ENCODE results near the gene PROZ. TPM values are rescaled to one million over a fixed set of nuclear protein-coding genes. Genes with fewer than 3 reads are reported as not detected.
"Not testable (repeated sequence)": the region's sequence is repeated elsewhere in the genome, so short reads cannot be mapped to it uniquely, and the experiment has no call there.

Gene PROZ, protein sequence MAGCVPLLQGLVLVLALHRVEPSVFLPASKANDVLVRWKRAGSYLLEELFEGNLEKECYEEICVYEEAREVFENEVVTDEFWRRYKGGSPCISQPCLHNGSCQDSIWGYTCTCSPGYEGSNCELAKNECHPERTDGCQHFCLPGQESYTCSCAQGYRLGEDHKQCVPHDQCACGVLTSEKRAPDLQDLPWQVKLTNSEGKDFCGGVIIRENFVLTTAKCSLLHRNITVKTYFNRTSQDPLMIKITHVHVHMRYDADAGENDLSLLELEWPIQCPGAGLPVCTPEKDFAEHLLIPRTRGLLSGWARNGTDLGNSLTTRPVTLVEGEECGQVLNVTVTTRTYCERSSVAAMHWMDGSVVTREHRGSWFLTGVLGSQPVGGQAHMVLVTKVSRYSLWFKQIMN
- polyA plus RNA-seq (ENCODE audit: insufficient read length in 3 of 3) = 1 to 10 TPM; 2.9 to 4.8 (median 3.5) TPM
- long read RNA-seq, donor 1, partial matches to known transcripts = 0 of 1 reads
- long read RNA-seq, donor 1, other reads (novel, unspliced or antisense) = 0 of 1 reads
- long read RNA-seq, donor 2, partial matches to known transcripts = 20 of 22 reads
- long read RNA-seq, donor 2, other reads (novel, unspliced or antisense) = 0 of 22 reads
- long read RNA-seq, donor 3 = 0 reads
- long read RNA-seq, donor 4 = 0 reads
- long read RNA-seq, donor 5 = 0 reads
- long read RNA-seq, donor 6, partial matches to known transcripts = 0 of 1 reads
- long read RNA-seq, donor 6, other reads (novel, unspliced or antisense) = 0 of 1 reads
- long read RNA-seq, donor 7, partial matches to known transcripts = 0 of 1 reads
- long read RNA-seq, donor 7, other reads (novel, unspliced or antisense) = 0 of 1 reads
- long read RNA-seq, donor 8 = 0 reads
- long read RNA-seq, donor 9 = 0 reads
- long read RNA-seq, donor 10, partial matches to known transcripts = 0 of 1 reads
- long read RNA-seq, donor 10, other reads (novel, unspliced or antisense) = 0 of 1 reads
- long read RNA-seq, donor 11 = 0 reads
- long read RNA-seq, donor 12 = 0 reads
- long read RNA-seq, donor 13 = 0 reads
- long read RNA-seq, donor 14 = 0 reads
- long read RNA-seq, donor 15 = 0 reads
- long read RNA-seq, donor 16 = 0 reads

GRCh38 chr13:113157929-113158747 lies at the start of gene PROZ:
Gene PROZ (plus strand): TSS chr13:113158648. CDS start chr13:113158661, 13 bp downstream.
- DNase-seq = no peak

DNA sequence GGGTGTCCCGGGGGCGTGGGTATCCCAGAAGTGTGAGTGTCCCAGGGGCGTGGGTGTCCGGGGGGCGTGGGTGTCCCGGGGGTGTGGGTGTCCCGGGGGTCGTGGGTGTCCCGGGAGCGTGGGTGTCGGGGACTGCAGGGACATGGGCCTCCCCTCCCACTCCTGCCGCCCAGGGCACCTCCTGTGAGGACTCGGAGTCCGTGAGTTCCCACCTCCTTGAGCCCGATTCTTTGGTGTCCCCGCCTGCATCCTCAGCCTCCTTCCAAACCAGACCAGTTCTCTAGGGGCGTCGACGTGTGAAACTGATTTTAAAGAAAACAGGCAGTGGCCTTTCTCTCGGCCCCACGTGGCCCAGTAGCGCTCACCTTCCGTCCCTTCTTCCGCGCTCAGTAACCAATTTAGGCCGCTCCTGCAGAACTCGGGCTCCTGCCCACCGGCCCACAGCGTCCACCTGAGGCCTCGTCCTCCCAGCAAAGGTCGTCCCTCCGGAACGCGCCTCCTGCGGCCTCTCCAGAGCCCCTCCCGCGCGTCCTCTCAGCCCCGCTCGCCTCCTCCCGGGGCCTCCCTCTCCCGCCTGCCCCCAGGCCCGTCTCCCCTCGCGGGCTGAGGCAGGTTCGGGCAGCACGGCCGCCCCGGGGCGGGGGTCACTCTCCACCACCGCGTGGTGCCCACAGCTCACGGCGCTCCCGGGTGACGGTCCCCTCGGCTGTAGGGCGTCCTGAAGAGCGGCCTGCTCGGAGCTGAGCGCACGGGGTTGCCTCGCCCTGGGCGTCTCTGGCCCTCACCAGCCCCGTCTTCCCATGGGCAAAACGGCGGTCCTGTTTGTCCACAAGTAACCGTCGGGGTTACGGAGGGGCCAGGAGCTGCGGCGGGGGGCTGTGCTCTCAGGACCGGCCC lies 49.0 kb upstream of the PROZ start:
- no peak for DNase-seq

DNA sequence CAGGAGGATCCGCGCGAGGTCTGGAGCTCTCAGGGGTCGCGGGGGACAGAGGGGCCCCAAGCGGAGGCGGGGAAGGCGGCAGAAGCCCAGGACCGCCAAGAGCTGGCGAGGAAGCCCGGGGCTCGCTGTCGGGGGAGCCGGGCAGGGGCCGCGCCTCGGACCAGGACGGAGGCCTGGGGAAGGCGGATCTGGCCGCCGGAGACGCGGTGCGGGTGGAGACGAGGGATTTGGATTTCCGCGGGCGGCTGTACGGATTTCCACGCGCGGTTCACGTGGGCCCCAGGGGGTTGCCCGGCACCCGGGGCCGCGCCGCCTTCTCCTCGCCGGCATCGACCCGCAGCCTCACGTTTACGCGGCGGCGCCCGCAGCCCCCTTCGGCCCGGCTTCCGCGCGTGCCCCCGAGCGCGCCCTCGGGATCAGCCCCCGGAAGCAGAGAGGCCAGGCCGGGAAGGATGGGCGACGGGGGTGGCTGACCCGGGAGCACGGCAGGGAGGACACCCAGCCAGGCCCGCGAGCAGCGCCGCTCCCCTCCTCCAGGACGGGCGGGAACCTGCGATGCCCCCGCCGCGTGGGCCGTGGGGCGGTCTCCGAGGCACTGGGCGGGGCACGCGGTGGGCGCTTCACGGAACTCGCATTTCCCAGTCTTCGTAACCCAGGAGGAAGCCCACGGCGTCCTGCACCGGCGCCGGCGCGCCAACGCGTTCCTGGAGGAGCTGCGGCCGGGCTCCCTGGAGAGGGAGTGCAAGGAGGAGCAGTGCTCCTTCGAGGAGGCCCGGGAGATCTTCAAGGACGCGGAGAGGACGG lies 48.2 kb upstream of the PROZ start:
- no peak for DNase-seq

- DNase-seq = no peak
Measured at GRCh38 chr13:113110852-113111315, 47.6 kb upstream of the PROZ start.

DNA sequence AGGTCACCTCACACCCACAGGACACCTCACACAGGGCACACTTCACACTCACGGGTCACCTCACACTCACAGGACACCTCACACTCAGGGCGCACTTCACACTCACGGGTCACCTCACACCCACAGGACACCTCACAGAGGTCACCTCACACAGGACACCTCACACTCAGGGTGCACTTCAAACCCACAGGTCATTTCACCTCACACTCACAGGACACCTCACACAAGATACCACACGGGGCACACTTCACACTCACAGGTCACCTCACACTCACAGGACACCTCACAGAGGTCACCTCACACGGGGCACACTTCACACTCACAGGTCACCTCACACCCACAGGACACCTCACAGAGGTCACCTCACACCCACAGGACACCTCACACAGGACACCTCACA lies 46.6 kb upstream of the PROZ start:
- DNase-seq = not testable (repeated sequence)

DNA sequence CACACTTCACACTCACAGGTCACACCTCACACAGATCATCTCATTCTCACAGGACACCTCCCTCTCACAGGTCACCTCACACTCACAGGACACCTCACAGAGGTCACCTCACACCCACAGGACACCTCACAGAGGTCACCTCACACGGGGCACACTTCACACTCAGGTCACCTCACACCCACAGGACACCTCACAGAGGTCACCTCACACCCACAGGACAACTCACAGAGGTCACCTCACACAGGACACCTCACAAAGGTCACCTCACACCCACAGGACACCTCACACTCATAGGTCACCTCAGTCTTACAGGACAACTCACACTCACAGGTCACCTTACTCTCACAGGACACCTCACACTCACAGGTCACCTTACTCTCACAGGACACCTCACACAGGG lies 46.0 kb upstream of the PROZ start:
- not testable (repeated sequence) for DNase-seq

DNA sequence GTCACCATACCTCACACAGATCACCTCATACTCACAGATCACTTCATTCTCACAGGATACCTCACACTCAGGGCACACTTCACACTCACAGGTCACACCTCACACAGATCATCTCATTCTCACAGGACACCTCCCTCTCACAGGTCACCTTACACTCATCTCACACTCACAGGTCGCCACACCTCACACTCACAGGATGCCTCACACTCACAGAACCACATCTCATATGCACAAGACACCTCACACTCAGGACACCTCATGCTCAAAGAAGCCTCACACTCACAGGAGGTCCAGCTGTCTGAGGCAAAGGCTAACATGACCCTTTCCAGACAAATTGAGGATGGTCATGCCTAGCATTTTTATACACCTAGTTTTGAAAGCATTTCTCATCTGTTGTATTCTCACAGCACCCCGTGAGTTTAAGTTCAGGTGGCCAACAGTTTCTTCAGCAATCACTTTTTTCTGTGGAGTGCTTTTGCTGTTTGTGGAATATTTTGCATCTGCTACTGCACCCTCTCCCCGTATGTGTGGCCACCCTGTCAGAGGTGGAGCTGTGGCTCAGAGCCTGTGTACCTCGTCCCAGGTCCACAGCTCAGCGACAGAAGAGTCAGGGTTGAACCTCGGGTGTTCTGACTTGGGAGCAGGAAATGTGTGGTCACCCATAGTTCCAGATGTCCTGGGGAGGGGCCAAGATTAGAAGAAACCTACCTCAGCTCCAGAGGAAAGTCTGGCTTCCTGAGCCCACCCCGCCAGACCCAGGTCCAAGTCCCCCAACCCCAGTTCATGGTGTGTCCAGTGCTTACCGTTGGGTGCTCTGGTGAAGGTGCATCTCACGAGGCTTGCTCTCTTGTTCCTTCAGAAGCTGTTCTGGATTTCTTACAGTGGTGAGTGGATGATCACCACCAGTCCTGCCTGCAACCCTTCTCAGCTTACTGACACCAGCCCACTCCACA lies 45.3 kb upstream of the PROZ start:
- DNase-seq = no peak

GRCh38 chr13:113113846-113114271 lies 44.6 kb upstream of the PROZ start:
- no peak for DNase-seq

GRCh38 chr13:113114511-113115362 lies 43.7 kb upstream of the PROZ start:
- no peak for DNase-seq

DNA sequence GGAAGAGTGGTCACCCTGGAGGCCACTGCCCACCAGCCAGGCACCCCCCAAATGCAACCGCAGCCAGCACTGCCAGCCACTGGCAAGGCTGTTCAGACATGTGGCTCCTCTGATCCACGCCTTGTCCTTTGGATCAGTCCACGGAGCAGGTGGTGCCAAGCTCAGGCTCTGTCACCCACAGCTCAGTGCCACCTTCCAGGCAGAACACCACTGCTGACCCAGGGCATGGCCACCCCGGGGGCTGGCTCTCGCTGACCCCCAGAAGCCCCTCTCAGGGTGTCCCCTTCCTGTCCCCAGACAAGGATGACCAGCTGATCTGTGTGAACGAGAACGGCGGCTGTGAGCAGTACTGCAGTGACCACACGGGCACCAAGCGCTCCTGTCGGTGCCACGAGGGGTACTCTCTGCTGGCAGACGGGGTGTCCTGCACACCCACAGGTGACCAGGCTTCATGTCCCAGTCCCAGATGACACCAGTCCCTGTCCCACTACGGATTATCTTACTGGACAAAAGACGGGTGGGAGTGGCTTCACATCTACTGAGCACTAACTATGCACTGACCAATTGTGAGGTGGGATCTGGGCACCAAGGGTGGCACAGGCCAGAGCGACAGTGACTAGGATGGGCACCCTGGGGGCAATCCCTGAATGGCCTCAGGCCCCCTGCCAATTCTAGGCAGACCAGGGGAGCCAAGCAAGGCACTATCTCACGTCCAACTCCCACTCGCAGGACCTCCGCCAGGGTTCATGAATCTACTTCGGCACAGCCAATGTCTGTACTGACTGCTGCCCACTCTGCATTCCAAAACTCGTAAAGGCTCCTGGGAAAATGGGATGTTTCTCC lies 42.9 kb upstream of the PROZ start:
- no peak for DNase-seq

- no peak for DNase-seq
Measured at GRCh38 chr13:113116206-113116800, 42.1 kb upstream of the PROZ start.

- DNase-seq = no peak
Measured at GRCh38 chr13:113116871-113117271, 41.6 kb upstream of the PROZ start.

GRCh38 chr13:113117335-113117872 lies 41.0 kb upstream of the PROZ start:
- DNase-seq = no peak

GRCh38 chr13:113117911-113118260 lies 40.6 kb upstream of the PROZ start:
- no peak for DNase-seq

- DNase-seq = no peak
Measured at GRCh38 chr13:113118261-113119021, 40.0 kb upstream of the PROZ start.
